HEK293 (cell line): ENCODE results near the gene TBC1D17.

ENCODE experiments used
- BCL11B ChIP-seq: fragments of 450-650 bp; formaldehyde crosslinking; IDR thresholded peaks from 2 replicates; pipeline ENCODE4 v1.5.1; 2016; ENCODE audit warnings: low read depth, missing biosample characterization, missing genetic modification characterization
- EGR2 ChIP-seq: fragments of 450-650 bp; formaldehyde crosslinking; IDR thresholded peaks from 2 replicates; pipeline ENCODE4 v1.5.1; 2016; ENCODE audit warnings: low read depth, missing biosample characterization, missing genetic modification characterization
- KLF8 ChIP-seq: fragments of 450-650 bp; formaldehyde crosslinking; IDR thresholded peaks from 2 replicates; pipeline ENCODE4 v1.5.1; 2016; ENCODE audit warnings: missing biosample characterization, missing genetic modification characterization
- KLF9 ChIP-seq: fragments of 450-650 bp; formaldehyde crosslinking; IDR thresholded peaks from 2 replicates; pipeline ENCODE4 v1.5.1; 2016; ENCODE audit warnings: missing biosample characterization, missing genetic modification characterization, low read depth
- MYNN ChIP-seq: fragments of 450-650 bp; formaldehyde crosslinking; IDR thresholded peaks from 2 replicates; pipeline ENCODE4 v1.5.1; 2016; ENCODE audit warnings: missing biosample characterization, missing genetic modification characterization, borderline replicate concordance
- OVOL3 ChIP-seq: fragments of 450-650 bp; formaldehyde crosslinking; IDR thresholded peaks from 2 replicates; pipeline ENCODE4 v1.5.1; 2016; ENCODE audit warnings: missing biosample characterization, missing genetic modification characterization
- PRDM4 ChIP-seq: fragments of 450-650 bp; formaldehyde crosslinking; IDR thresholded peaks from 2 replicates; pipeline ENCODE4 v1.5.1; 2017; ENCODE audit warnings: missing biosample characterization, missing genetic modification characterization
- SETDB1 ChIP-seq: IDR thresholded peaks from one replicate; pipeline ENCODE4 v1.6.1; 2017; ENCODE audit warnings: mild to moderate bottlenecking, low read length, moderate library complexity, mixed read lengths; ENCODE audit not compliant: insufficient read length
- TCF7L2 ChIP-seq: IDR thresholded peaks from 2 replicates; pipeline ENCODE4 v1.6.1; 2011; ENCODE audit warnings: low read depth, mild to moderate bottlenecking, inconsistent platforms, low read length, moderate library complexity, borderline replicate concordance
- TRIM28 ChIP-seq: IDR thresholded peaks from 2 replicates; pipeline ENCODE4 v1.6.1; 2011; ENCODE audit warnings: low read length, control low read depth, borderline replicate concordance
- ZBTB7A ChIP-seq: fragments of 450-650 bp; formaldehyde crosslinking; IDR thresholded peaks from 2 replicates; pipeline ENCODE4 v1.5.1; 2016; ENCODE audit warnings: low read depth, missing biosample characterization, missing genetic modification characterization
- ZNF132 ChIP-seq: fragments of 450-650 bp; formaldehyde crosslinking; IDR thresholded peaks from 2 replicates; pipeline ENCODE4 v1.5.1; 2017; ENCODE audit warnings: missing biosample characterization, missing genetic modification characterization, borderline replicate concordance
- ZNF366 ChIP-seq: fragments of 450-650 bp; formaldehyde crosslinking; conservative IDR thresholded peaks from 2 replicates; pipeline ENCODE4 v1.5.1; 2016; ENCODE audit warnings: missing biosample characterization, missing genetic modification characterization
- ZNF394 ChIP-seq: fragments of 450-650 bp; formaldehyde crosslinking; IDR thresholded peaks from 2 replicates; pipeline ENCODE4 v1.5.1; 2016; ENCODE audit warnings: missing biosample characterization, missing genetic modification characterization, mild to moderate bottlenecking, moderate library complexity, borderline replicate concordance
- ZNF398 ChIP-seq: fragments of 450-650 bp; formaldehyde crosslinking; IDR thresholded peaks from 2 replicates; pipeline ENCODE4 v1.5.1; 2017; ENCODE audit warnings: missing biosample characterization, missing genetic modification characterization
- ZNF571 ChIP-seq: fragments of 450-650 bp; formaldehyde crosslinking; IDR thresholded peaks from 2 replicates; pipeline ENCODE4 v1.5.0; 2017; ENCODE audit warnings: missing biosample characterization, missing genetic modification characterization
- ZNF610 ChIP-seq: fragments of 450-650 bp; formaldehyde crosslinking; IDR thresholded peaks from 2 replicates; pipeline ENCODE4 v1.5.1; 2016; ENCODE audit warnings: missing biosample characterization, missing genetic modification characterization, borderline replicate concordance
- ZNF639 ChIP-seq: fragments of 450-650 bp; formaldehyde crosslinking; IDR thresholded peaks from 2 replicates; pipeline ENCODE4 v1.5.1; 2016; ENCODE audit warnings: missing biosample characterization, missing genetic modification characterization
- ZNF645 ChIP-seq: fragments of 450-650 bp; formaldehyde crosslinking; IDR thresholded peaks from 2 replicates; pipeline ENCODE4; 2016; ENCODE audit warnings: missing biosample characterization, missing genetic modification characterization
- ZNF660 ChIP-seq: fragments of 450-650 bp; IDR thresholded peaks from 2 replicates; pipeline ENCODE4 v1.5.1; 2018; ENCODE audit warnings: missing biosample characterization, mild to moderate bottlenecking, missing genetic modification characterization
- ZNF670 ChIP-seq: fragments of 450-650 bp; formaldehyde crosslinking; IDR thresholded peaks from 2 replicates; pipeline ENCODE4 v1.5.1; 2016; ENCODE audit warnings: missing biosample characterization, missing genetic modification characterization, low read depth
- ZNF777 ChIP-seq: fragments of 450-650 bp; formaldehyde crosslinking; IDR thresholded peaks from 2 replicates; pipeline ENCODE4 v1.5.1; 2017; ENCODE audit warnings: missing biosample characterization, missing genetic modification characterization, borderline replicate concordance
- ZNF837 ChIP-seq: fragments of 450-650 bp; formaldehyde crosslinking; IDR thresholded peaks from 2 replicates; pipeline ENCODE4 v1.5.1; 2016; ENCODE audit warnings: missing biosample characterization, missing genetic modification characterization
- ZXDB ChIP-seq: fragments of 450-650 bp; formaldehyde crosslinking; IDR thresholded peaks from 2 replicates; pipeline ENCODE4 v1.5.1; 2016; ENCODE audit warnings: missing biosample characterization, missing genetic modification characterization
- TF ChIP-seq, protein P1 (sequence below): IDR thresholded peaks from 2 replicates; pipeline ENCODE4 v1.6.1; 2011; ENCODE audit warnings: mild to moderate bottlenecking, low read depth, low read length, borderline replicate concordance
- TF ChIP-seq, protein P2 (sequence below): fragments of 450-650 bp; formaldehyde crosslinking; IDR thresholded peaks from 2 replicates; pipeline ENCODE4 v1.5.1; 2016; ENCODE audit warnings: missing biosample characterization, missing genetic modification characterization

Gene TBC1D17

DNA sequence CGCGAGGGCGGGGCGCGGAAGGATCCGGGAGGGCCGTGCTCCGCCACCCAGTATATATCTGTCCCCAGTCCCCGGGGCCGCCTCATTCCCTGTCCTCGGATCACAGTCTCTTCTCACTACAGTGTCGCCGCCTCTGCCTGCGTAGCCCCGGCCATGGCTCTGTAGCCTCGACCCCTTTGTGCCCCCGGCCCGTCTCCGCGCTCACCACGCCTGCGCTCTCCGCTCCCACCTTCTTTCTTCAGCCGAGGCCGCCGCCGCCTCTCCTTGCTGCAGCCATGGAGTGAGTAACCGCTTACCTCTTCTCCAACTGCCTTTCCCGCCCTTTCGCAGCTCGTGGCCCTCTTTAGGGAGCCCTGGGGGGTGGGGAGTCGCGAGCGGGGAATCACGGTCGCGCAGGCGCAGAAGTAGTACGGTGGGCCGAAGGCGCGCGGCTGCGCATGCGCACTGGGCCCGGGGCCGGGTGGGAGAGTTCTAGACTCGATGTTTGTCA, 51.7 kb downstream of the TBC1D17 start, which contains the start of the genes ATF5 and NUP62 (continued):
- TF ChIP-seq ZNF571 (no peak), PRDM4 (peak; percentile 46; the same call in 1 of the 2 replicates), ZNF645 (tag by site-specific recombination) (peak; percentile 46; the same call in 1 of the 2 replicates), ZNF398 (tag by site-specific recombination) (peak; percentile 43; the same call in 1 of the 2 replicates), ZNF639 (tag by site-specific recombination) (peak; percentile 71), ZNF132 (no peak), ZNF394 (tag by site-specific recombination) (peak; percentile 72; the same call in 1 of the 2 replicates), KLF9 (peak; percentile 55; the same call in 1 of the 2 replicates), OVOL3 (peak; percentile 60; the same call in 1 of the 2 replicates), ZNF366 (0 out of 2 replicates have a peak, but pooled peaks have one; percentile 3), ZNF660 (peak; percentile 92), ZBTB7A (peak; percentile 40; the same call in 1 of the 2 replicates), MYNN (tag by site-specific recombination) (no peak), TCF7L2 (no peak), EGR2 (tag by site-specific recombination) (0 out of 2 replicates have a peak, but pooled peaks have one; percentile 4), KLF8 (no peak; the same call in 1 of the 2 replicates), ZNF610 (peak; percentile 22; the same call in 1 of the 2 replicates), SETDB1 (no peak), TRIM28 (no peak; the same call in 1 of the 2 replicates), ZXDB (peak; percentile 92), ZNF777 (0 out of 2 replicates have a peak, but pooled peaks have one; percentile 55), BCL11B (tag by site-specific recombination) (peak; percentile 72; the same call in 1 of the 2 replicates), ZNF837 (tag by site-specific recombination) (peak; percentile 29; the same call in 1 of the 2 replicates), ZNF670 (no peak)
- TF ChIP-seq, protein P1, sequence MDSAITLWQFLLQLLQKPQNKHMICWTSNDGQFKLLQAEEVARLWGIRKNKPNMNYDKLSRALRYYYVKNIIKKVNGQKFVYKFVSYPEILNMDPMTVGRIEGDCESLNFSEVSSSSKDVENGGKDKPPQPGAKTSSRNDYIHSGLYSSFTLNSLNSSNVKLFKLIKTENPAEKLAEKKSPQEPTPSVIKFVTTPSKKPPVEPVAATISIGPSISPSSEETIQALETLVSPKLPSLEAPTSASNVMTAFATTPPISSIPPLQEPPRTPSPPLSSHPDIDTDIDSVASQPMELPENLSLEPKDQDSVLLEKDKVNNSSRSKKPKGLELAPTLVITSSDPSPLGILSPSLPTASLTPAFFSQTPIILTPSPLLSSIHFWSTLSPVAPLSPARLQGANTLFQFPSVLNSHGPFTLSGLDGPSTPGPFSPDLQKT = no peak
- TF ChIP-seq, protein P2, sequence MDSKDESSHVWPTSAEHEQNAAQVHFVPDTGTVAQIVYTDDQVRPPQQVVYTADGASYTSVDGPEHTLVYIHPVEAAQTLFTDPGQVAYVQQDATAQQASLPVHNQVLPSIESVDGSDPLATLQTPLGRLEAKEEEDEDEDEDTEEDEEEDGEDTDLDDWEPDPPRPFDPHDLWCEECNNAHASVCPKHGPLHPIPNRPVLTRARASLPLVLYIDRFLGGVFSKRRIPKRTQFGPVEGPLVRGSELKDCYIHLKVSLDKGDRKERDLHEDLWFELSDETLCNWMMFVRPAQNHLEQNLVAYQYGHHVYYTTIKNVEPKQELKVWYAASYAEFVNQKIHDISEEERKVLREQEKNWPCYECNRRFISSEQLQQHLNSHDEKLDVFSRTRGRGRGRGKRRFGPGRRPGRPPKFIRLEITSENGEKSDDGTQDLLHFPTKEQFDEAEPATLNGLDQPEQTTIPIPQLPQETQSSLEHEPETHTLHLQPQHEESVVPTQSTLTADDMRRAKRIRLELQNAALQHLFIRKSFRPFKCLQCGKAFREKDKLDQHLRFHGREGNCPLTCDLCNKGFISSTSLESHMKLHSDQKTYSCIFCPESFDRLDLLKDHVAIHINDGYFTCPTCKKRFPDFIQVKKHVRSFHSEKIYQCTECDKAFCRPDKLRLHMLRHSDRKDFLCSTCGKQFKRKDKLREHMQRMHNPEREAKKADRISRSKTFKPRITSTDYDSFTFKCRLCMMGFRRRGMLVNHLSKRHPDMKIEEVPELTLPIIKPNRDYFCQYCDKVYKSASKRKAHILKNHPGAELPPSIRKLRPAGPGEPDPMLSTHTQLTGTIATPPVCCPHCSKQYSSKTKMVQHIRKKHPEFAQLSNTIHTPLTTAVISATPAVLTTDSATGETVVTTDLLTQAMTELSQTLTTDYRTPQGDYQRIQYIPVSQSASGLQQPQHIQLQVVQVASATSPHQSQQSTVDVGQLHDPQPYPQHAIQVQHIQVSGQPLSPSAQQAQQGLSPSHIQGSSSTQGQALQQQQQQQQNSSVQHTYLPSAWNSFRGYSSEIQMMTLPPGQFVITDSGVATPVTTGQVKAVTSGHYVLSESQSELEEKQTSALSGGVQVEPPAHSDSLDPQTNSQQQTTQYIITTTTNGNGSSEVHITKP (tag by site-specific recombination) = peak; percentile 7; the same call in 1 of the 2 replicates
